GM10266 (cell line): Measurements from ENCODE around the gene CREB5.

Experiments used
- DNase-seq: peaks from one replicate; pipeline ENCODE4 v3.0.0; 2012; ENCODE audit errors: extremely low spot score
- TF ChIP-seq, protein P1 (sequence below): IDR thresholded peaks from 2 replicates; pipeline ENCODE4 v1.5.1; 2012; ENCODE audit warnings: mild to moderate bottlenecking, low read depth; ENCODE audit not compliant: control insufficient read depth, insufficient read depth; ENCODE audit errors: missing control alignments

CREB5 gene

DNA sequence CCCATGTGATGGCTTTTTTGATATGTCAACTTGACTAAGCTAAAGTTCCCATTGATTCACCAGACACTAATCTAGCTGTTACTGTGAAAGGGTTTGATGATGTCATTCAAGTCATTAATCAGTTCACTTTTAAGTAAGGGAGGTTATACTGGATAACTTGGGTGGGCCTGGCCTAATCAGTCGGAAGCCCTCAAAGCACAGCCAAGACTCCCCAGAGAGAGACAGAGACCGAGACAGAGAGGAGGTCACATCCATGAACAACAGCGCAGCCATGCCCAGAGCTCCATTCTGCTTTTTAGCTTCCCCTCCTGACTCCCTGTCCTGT, 442.4 kb downstream of the CREB5 start:
- no peak for DNase-seq
- TF ChIP-seq, protein P1, sequence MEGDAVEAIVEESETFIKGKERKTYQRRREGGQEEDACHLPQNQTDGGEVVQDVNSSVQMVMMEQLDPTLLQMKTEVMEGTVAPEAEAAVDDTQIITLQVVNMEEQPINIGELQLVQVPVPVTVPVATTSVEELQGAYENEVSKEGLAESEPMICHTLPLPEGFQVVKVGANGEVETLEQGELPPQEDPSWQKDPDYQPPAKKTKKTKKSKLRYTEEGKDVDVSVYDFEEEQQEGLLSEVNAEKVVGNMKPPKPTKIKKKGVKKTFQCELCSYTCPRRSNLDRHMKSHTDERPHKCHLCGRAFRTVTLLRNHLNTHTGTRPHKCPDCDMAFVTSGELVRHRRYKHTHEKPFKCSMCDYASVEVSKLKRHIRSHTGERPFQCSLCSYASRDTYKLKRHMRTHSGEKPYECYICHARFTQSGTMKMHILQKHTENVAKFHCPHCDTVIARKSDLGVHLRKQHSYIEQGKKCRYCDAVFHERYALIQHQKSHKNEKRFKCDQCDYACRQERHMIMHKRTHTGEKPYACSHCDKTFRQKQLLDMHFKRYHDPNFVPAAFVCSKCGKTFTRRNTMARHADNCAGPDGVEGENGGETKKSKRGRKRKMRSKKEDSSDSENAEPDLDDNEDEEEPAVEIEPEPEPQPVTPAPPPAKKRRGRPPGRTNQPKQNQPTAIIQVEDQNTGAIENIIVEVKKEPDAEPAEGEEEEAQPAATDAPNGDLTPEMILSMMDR, result no peak

DNA sequence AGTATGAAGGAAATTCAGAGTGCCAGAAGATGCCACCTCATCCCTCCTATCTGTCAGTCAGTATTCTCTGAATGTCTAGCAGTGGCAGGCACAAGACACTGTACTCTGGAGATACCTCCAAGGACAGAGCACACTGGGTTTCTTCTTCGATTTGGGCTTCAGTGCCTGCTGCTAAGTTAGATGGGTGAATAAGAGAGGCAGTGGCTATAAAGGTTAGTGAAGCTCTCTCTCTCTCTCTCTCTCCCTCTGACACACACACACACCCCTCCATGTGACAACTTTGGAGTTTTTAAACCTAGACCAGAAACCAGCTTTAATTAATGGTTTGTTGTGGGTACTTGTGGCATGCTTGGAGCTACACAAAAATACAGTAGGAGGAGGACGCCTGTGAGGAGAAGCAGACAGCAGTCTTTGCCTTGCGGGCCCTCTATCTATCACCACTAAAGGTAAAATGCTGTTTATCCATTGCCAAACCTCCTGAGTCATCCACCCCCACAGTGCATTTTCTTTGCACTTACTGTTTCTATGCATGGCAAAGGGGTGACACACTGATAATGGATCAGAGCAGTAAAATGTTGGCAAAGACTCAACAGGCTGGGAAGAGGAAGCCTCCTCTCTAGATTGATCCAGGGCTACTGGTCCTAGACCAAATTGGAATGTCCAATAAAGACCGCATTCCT, 443.4 kb downstream of the CREB5 start:
- DNase-seq, result no peak
- TF ChIP-seq, protein P1, result no peak

DNA sequence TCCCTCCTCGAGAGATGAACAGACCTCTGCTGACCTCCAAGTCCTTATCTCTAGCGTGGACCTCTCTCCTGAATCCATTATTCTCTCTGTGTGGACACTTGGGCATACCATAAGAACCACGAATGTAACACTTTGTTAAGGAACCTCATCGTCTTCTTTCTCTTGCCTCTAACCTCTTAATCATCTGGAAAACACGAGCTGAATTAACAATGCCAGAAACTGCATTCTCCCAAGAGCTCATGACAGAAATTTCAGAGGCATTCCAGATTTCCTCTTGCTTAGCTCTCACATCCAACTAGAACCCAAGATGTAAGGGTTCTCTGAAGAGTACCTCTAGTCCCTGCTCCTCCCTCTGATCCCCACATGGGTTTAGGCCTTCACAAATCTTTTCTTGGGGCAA, 444.3 kb downstream of the CREB5 start:
- TF ChIP-seq, protein P1, result no peak
- no peak for DNase-seq

DNA sequence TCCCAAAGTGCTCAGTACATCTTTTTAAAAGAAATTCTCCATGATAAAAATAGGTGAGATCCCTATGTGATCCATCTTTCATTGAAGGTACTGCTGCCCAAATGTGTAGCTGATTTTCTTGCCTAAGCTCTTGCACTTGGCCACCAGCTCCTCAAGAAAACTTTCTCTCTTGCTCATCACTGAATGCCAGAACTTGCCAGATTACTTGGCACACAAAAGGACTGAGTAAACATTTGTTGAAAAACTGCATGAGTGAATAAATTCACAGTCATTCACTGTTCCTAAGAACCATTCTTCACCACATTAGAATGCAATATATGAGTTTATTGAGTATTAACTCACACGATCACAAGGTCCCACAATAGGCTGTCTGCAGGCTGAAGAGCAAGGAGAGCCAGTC, 445.9 kb downstream of the CREB5 start:
- no peak for DNase-seq
- TF ChIP-seq, protein P1, result no peak

DNA sequence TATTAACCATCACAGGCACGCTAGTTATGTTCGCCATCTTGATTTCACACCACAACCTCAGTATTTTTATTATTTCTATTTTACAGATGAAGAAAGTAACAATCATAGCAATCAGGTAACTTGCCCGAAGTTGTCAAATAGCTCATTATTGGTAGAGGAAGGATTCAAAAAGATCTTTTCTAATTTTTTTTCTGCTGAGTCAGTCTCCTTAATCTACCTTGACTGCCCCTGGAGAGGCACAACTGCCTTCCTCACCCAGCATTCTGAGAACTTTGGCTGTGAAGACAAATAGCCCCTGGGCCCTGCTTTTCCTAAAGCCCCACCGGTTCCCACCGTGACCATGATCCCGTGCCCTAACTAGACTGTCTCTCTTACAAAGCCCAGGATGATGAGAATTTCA, 446.6 kb downstream of the CREB5 start:
- DNase-seq, result no peak
- TF ChIP-seq, protein P1, result no peak

DNA sequence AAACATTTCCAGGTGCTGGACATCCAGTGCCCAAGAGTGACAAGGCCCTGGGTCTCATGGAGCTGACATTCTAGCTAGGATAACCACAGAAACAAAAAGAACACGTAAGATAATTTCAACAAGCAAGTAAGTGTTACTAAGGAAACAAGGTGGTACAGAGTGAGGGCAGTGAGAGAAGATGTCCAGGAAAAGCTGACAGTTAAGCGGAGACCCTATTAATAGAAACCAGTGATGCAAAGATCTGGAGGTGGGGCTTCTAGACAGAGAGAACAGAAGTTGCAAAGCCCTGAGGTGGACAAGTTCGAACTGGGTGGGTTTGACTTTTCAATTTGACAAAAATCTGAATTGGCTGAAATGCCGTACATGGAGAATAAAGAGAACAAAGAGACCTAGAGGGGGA, 449.5 kb downstream of the CREB5 start:
- DNase-seq, result no peak
- TF ChIP-seq, protein P1, result no peak

DNA sequence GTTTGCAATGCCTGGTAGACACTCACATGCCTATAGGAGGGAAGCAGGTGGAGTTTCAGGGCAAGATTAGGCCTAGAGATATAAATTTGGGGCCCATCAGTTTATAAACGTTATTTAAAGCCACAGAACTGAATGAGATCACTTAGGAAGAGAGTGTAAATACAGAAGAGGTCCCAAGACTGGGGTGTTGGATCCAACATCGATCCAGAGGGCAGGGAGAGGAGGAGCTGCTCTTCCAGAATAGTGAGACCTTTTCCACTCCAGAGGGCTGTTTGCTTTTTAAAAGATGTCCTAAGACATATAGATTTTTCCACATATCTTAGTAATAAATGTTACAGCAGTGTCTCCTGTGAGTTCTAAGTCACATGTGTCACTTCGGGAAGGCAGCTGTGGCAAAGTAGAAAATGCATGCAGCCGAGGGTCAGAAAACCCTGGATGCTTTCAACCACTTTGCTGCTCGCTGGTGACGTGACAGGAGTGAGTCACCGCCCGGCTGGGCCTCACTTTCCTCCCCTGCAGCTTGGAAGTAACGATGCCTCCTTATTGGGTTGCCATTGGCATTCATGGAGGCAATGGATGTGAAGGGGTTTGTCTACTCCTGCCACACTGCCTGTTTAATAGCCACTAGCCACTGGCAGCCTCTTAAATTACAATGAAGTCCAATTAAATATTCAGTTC, 450.4 kb downstream of the CREB5 start:
- no peak for DNase-seq
- TF ChIP-seq, protein P1, result no peak
